Measurements from ENCODE around the gene SIGLEC11.
"Not testable (repeated sequence)": the region's sequence is repeated elsewhere in the genome, so short reads cannot be mapped to it uniquely, and the experiment has no call there.

GRCh38 chr19:49960980-49961379, at the start of gene SIGLEC11:
- not testable (repeated sequence) for TF ChIP-seq TAF1 (IDR thresholded peaks at IDR 0.05; ENCODE audit: borderline replicate concordance, low read depth, low read length); USF2 (IDR thresholded peaks at IDR 0.05; ENCODE audit: borderline replicate concordance, low read depth, low read length); EP300 (IDR thresholded peaks at IDR 0.05; ENCODE audit: borderline replicate concordance in 1 of 2, low read depth in 1 of 2, low read length in 1 of 2); CTCF (IDR thresholded peaks at IDR 0.05); SMC3 (IDR thresholded peaks at IDR 0.05; ENCODE audit: low read depth, low read length); FOXJ3 (CRISPR knock-in tag; IDR thresholded peaks at IDR 0.05); POLR2AphosphoS5 (IDR thresholded peaks at IDR 0.05; ENCODE audit: low read depth, low read length); RCOR1 (IDR thresholded peaks at IDR 0.05; ENCODE audit: low read length)
- TF ChIP-seq, protein P1, sequence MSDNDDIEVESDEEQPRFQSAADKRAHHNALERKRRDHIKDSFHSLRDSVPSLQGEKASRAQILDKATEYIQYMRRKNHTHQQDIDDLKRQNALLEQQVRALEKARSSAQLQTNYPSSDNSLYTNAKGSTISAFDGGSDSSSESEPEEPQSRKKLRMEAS (IDR thresholded peaks at IDR 0.05; ENCODE audit: low read depth) = not testable (repeated sequence)

All from SK-N-SH (cell line).